PC-3 (cell line): ENCODE measurements around the gene APOLD1. TPM values are rescaled to one million over a fixed set of nuclear protein-coding genes. Genes with fewer than 3 reads are reported as not detected.

Experiments used
- ATAC-seq: fragments of 200-7000 bp; cut with Tn5 transposase; 2 replicates; pipeline ENCODE4 v1.9.1; 2020; ENCODE audit warnings: mild to moderate bottlenecking, moderate library complexity
- BruUV-seq: library from RNA; stranded (reverse); fragments of 400-500 nt; replicated peaks from 2 replicates; lab custom pipeline; 2021; lab: Mats Ljungman, UMichigan
- CTCF ChIA-PET: fragments of 300-600 bp; sonication (Branson Sonifier 250); formaldehyde crosslinking; loops from one replicate; lab custom pipeline; 2022; ENCODE audit warnings: antibody characterized with exemption; lab: Charles Lee
- POLR2A ChIA-PET: fragments of 300-600 bp; sonication (Branson Sonifier 250); formaldehyde crosslinking; loops from one replicate; lab custom pipeline; 2022; ENCODE audit warnings: antibody characterized with exemption; ENCODE audit not compliant: unreplicated experiment; lab: Charles Lee
- DNase-seq: peaks from one replicate; pipeline ENCODE4 v3.0.0-alpha.2; 2015
- H2AFZ ChIP-seq: fragments of 300-600 bp; sonication (generic); 2 replicates; pipeline ENCODE4 v1.6.0; 2016; ENCODE audit warnings: antibody characterized with exemption, low read length
- H3F3A ChIP-seq: fragments of 300-600 bp; sonication (generic); one replicate; pipeline ENCODE4 v1.6.0; 2017; ENCODE audit warnings: antibody characterized with exemption, low read length, control low read depth, mild to moderate bottlenecking; ENCODE audit not compliant: unreplicated experiment
- H3K27ac ChIP-seq: fragments of 300-600 bp; sonication (generic); 2 replicates; pipeline ENCODE4 v1.5.1; 2016; ENCODE audit warnings: mild to moderate bottlenecking, low read length
- H3K27me3 ChIP-seq: fragments of 300-600 bp; sonication (generic); 2 replicates; pipeline ENCODE4 v1.6.1; 2016; ENCODE audit warnings: low read length, mixed read lengths
- H3K36me3 ChIP-seq: fragments of 300-600 bp; sonication (generic); 2 replicates; pipeline ENCODE4 v1.6.1; 2016; ENCODE audit warnings: low read depth, mixed run types, low read length, mixed read lengths
- H3K4me1 ChIP-seq: fragments of 300-600 bp; sonication (generic); 2 replicates; pipeline ENCODE4 v1.5.1; 2016; ENCODE audit warnings: low read length; ENCODE audit not compliant: insufficient read depth
- H3K4me2 ChIP-seq: fragments of 300-600 bp; sonication (generic); 2 replicates; pipeline ENCODE4 v1.6.0; 2016; ENCODE audit warnings: low read length
- H3K4me3 ChIP-seq: fragments of 300-600 bp; sonication (generic); 2 replicates; pipeline ENCODE4 v1.5.1; 2016; ENCODE audit warnings: mild to moderate bottlenecking, low read length, mixed read lengths
- H3K79me2 ChIP-seq: fragments of 300-600 bp; sonication (generic); 2 replicates; pipeline ENCODE4 v1.6.1; 2017; ENCODE audit warnings: low read length, mixed read lengths
- H3K9ac ChIP-seq: fragments of 300-600 bp; sonication (generic); 2 replicates; pipeline ENCODE4 v1.6.0; 2016; ENCODE audit warnings: mild to moderate bottlenecking, low read length
- H3K9me2 ChIP-seq: fragments of 300-600 bp; sonication (generic); replicated peaks from 2 replicates; pipeline ENCODE4 v1.6.1; 2016; ENCODE audit warnings: mixed run types, low read length, mixed read lengths
- H3K9me3 ChIP-seq: fragments of 300-600 bp; sonication (generic); 2 replicates; pipeline ENCODE4 v1.6.1; 2016; ENCODE audit warnings: low read length, mixed read lengths
- H4K20me1 ChIP-seq: fragments of 300-600 bp; sonication (generic); 2 replicates; pipeline ENCODE4 v1.6.1; 2016; ENCODE audit warnings: low read length, mixed read lengths
- EZH2 ChIP-seq: fragments of 300-600 bp; sonication (generic); IDR thresholded peaks from one replicate; pipeline ENCODE4 v1.6.1; 2017; ENCODE audit warnings: antibody characterized with exemption, mild to moderate bottlenecking, low read length; ENCODE audit not compliant: unreplicated experiment
- EZH2phosphoT487 ChIP-seq: fragments of 300-600 bp; sonication (generic); IDR thresholded peaks from 2 replicates; pipeline ENCODE4 v1.6.1; 2018; ENCODE audit warnings: mild to moderate bottlenecking, antibody characterized with exemption, low read length, borderline replicate concordance
- intact Hi-C: fragments of 100-400 bp; cut with micrococcal nuclease; formaldehyde crosslinking; loops from 2 replicates; pipeline ENCODE4 v1.9.0; 2023
- total RNA-seq: library from RNA; depleted of rRNA; stranded (reverse); fragments of >200 nt; gene quantifications from 2 replicates; pipeline ENCODE4 v1.2.3, GENCODE V29; 2014
- TF ChIP-seq, protein P1 (sequence below): fragments of 300-600 bp; sonication (generic); conservative IDR thresholded peaks from 2 replicates; pipeline ENCODE4 v1.5.1; 2017; ENCODE audit warnings: antibody characterized with exemption, low read depth, mild to moderate bottlenecking, low read length

The APOLD1 gene
- total RNA-seq, 1 experiment from 2014 or later: 3.5 TPM

DNA sequence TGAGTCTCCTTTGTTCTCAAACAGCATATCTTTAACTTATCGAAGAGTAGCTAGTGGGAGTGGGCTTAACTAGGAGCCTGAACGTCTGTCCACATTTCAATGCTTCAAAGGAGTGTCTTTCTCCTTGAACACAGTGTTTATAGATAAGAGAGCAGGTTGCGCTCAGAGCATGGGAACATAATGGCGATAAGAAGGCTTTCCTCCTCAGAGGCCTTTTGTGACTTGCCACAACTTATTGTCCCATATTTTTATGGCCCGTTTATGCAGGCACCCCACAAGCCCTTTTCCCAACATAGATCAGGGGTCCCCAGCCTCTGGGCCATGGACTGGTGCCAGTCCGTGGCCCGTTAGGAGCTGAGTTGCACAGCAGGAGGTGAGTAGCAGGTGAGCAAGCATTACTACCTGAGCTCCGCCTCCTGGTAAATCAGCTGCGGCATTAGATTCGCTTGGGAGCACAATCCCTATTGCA is 25.1 kb downstream of the APOLD1 start:
- no peak for ATAC-seq
- intact Hi-C loops: no loop called here
- TF ChIP-seq EZH2: no peak
- TF ChIP-seq, protein P1, sequence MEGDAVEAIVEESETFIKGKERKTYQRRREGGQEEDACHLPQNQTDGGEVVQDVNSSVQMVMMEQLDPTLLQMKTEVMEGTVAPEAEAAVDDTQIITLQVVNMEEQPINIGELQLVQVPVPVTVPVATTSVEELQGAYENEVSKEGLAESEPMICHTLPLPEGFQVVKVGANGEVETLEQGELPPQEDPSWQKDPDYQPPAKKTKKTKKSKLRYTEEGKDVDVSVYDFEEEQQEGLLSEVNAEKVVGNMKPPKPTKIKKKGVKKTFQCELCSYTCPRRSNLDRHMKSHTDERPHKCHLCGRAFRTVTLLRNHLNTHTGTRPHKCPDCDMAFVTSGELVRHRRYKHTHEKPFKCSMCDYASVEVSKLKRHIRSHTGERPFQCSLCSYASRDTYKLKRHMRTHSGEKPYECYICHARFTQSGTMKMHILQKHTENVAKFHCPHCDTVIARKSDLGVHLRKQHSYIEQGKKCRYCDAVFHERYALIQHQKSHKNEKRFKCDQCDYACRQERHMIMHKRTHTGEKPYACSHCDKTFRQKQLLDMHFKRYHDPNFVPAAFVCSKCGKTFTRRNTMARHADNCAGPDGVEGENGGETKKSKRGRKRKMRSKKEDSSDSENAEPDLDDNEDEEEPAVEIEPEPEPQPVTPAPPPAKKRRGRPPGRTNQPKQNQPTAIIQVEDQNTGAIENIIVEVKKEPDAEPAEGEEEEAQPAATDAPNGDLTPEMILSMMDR: no peak
- no peak for TF ChIP-seq EZH2phosphoT487

DNA sequence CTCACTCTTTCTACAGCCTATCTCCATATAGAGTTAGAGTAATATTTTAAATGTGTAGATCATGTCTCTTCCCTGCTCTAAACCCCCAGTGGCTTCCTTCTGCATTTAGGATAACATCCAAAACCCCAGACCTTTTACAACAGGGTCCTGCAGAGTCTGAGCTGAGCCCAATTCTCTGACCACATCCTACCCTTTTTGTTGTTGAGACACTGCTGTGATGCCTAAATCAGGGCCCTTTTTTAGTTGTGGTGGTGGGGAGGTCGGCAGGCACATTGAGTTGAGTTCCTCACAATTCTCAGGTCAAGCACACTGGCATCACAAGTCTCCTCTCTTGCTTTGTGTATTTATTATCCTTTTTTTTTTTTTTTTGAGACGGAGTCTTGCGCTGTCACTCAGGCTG is 25.9 kb downstream of the APOLD1 start:
- intact Hi-C loops: no loop called here
- BruUV-seq: no TSS peak

More for the DNA sequence above, 25.1 kb downstream of the APOLD1 start:
- no peaks in the 10 kb centered on the region for H3K9me3 ChIP-seq
- no peak overlapping the region for H2AFZ ChIP-seq
- H3K36me3 ChIP-seq: peaks cover 1% of the 10 kb centered on the region
- DNase-seq: peak; percentile 65
- BruUV-seq: no TSS peak
- H3K9ac ChIP-seq: no peak overlapping the region
- H3K4me3 ChIP-seq: no peak overlapping the region
- H3F3A ChIP-seq: no peaks in the 10 kb centered on the region
- no peak overlapping the region for H3K4me2 ChIP-seq
- H3K9me2 ChIP-seq: no peaks in the 10 kb centered on the region
- CTCF ChIA-PET: no interaction called here
- POLR2A ChIA-PET: interaction anchor here (0.5 kb wide), 1 partner anchor 28 kb away, joined by 9 read pairs; no protein-coding TSS in a partner anchor
- H4K20me1 ChIP-seq: no peaks in the 10 kb centered on the region
- H3K27me3 ChIP-seq: no peaks in the 10 kb centered on the region
- H3K79me2 ChIP-seq: peaks cover 25% of the 10 kb centered on the region
- peaks cover 55% of the 10 kb centered on the region for H3K4me1 ChIP-seq
- 0 out of 2 replicates have a peak overlapping the region, but pooled peaks have one; percentile 8 for H3K27ac ChIP-seq

DNA sequence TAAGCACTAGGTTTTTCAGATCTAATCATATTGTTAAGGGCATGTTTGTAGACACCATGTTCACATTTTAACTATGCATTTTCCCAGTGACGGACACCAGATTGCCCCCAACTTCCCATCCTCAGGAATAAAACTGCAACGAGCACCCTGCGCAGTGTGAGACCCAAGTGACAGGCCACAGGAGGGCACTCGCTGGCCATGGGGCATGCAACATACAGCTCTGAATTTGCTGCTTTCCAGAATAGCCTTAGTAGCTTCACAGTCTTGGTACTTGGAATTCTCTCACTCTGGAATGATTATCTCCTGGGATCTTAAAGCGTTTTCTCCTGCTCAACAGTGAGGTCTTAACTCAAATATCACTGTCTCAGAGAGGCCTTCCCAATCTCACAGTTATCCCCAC is 26.7 kb downstream of the APOLD1 start:
- Histone ChIP-seq H3K9me3 (no peaks in the 10 kb centered on the region), H3K4me3 (no peak overlapping the region), H3F3A (no peaks in the 10 kb centered on the region), H3K4me2 (no peak overlapping the region), H4K20me1 (no peaks in the 10 kb centered on the region), H3K36me3 (peaks cover 15% of the 10 kb centered on the region), H3K9me2 (no peaks in the 10 kb centered on the region), H3K4me1 (peaks cover 54% of the 10 kb centered on the region), H3K9ac (no peak overlapping the region), H2AFZ (no peak overlapping the region), H3K27ac (no peak overlapping the region), H3K79me2 (peaks cover 41% of the 10 kb centered on the region), H3K27me3 (no peaks in the 10 kb centered on the region)
- intact Hi-C loops: loop anchor here (2.0 kb wide), 1 partner anchor 23 kb away; no protein-coding TSS in a partner anchor
- ATAC-seq (no peak), DNase-seq (no peak)
- POLR2A ChIA-PET: no interaction called here
- TF ChIP-seq, protein P1: 0 out of 2 replicates have a peak, but pooled peaks have one; percentile 31
- no peak for TF ChIP-seq EZH2
- TF ChIP-seq EZH2phosphoT487: no peak
- no TSS peak for BruUV-seq
- CTCF ChIA-PET: interaction anchor here (1.0 kb wide), 1 partner anchor 60 kb away, joined by 4 read pairs; no protein-coding TSS in a partner anchor

More for the DNA sequence above, 25.9 kb downstream of the APOLD1 start:
- ATAC-seq (no peak), DNase-seq (no peak)
- Histone ChIP-seq H3K9me3 (no peaks in the 10 kb centered on the region), H3K27ac (peak overlapping the region; percentile 29), H3K9ac (no peak overlapping the region), H3K36me3 (peaks cover 9% of the 10 kb centered on the region), H3F3A (no peaks in the 10 kb centered on the region), H3K79me2 (peaks cover 32% of the 10 kb centered on the region), H3K4me3 (no peak overlapping the region), H4K20me1 (no peaks in the 10 kb centered on the region), H3K4me1 (peaks cover 57% of the 10 kb centered on the region), H3K9me2 (no peaks in the 10 kb centered on the region), H2AFZ (no peak overlapping the region), H3K27me3 (no peaks in the 10 kb centered on the region), H3K4me2 (no peak overlapping the region)
- POLR2A ChIA-PET: no interaction called here
- TF ChIP-seq EZH2phosphoT487 (no peak), EZH2 (no peak)
- TF ChIP-seq, protein P1: no peak
- CTCF ChIA-PET: no interaction called here
